Hepatocyte (in vitro differentiated cells): Measurements from ENCODE around the gene UCHL3. TPM values are rescaled to one million over a fixed set of nuclear protein-coding genes. Genes with fewer than 3 reads are reported as not detected.

Experiments used
- DNase-seq: peaks from one replicate; pipeline ENCODE4 v3.0.0-alpha.2; 2016; ENCODE audit warnings: low spot score
- H2AFZ ChIP-seq: fragments of 200-600 bp; sonication (generic); 2 replicates; pipeline ENCODE4 v1.6.0; 2016; ENCODE audit warnings: antibody characterized with exemption, mild to moderate bottlenecking
- H3K27ac ChIP-seq: fragments of 200-600 bp; sonication (generic); 2 replicates; pipeline ENCODE4 v1.5.1; 2016; ENCODE audit warnings: mild to moderate bottlenecking
- H3K27me3 ChIP-seq: fragments of 200-600 bp; sonication (generic); 2 replicates; pipeline ENCODE4 v1.6.1; 2016
- H3K36me3 ChIP-seq: fragments of 200-600 bp; sonication (generic); replicated peaks from 2 replicates; pipeline ENCODE4 v1.5.1; 2016; ENCODE audit warnings: low read depth; ENCODE audit not compliant: insufficient read depth
- H3K4me1 ChIP-seq: fragments of 200-600 bp; sonication (generic); 2 replicates; pipeline ENCODE4 v1.5.1; 2016; ENCODE audit warnings: mild to moderate bottlenecking, moderate library complexity; ENCODE audit not compliant: insufficient read depth
- H3K4me2 ChIP-seq: fragments of 200-600 bp; sonication (generic); 2 replicates; pipeline ENCODE4 v1.6.0; 2016
- H3K4me3 ChIP-seq: fragments of 200-600 bp; sonication (generic); 2 replicates; pipeline ENCODE4 v1.5.1; 2016; ENCODE audit warnings: mild to moderate bottlenecking
- H3K79me2 ChIP-seq: fragments of 200-600 bp; sonication (generic); 2 replicates; pipeline ENCODE4 v1.6.0; 2017; ENCODE audit warnings: mild to moderate bottlenecking
- H3K9me2 ChIP-seq: fragments of 200-600 bp; sonication (generic); replicated peaks from 2 replicates; pipeline ENCODE4 v1.6.0; 2017; ENCODE audit warnings: mild to moderate bottlenecking; ENCODE audit not compliant: insufficient read depth
- H3K9me3 ChIP-seq: fragments of 200-600 bp; sonication (generic); 2 replicates; pipeline ENCODE4 v1.5.1; 2016; ENCODE audit warnings: low read depth, mild to moderate bottlenecking
- H4K20me1 ChIP-seq: fragments of 200-600 bp; sonication (generic); 2 replicates; pipeline ENCODE4 v1.6.0; 2016; ENCODE audit warnings: mild to moderate bottlenecking; ENCODE audit not compliant: insufficient read depth, poor library complexity, severe bottlenecking
- EZH2 ChIP-seq: fragments of 200-600 bp; sonication (generic); IDR thresholded peaks from 2 replicates; pipeline ENCODE4 v1.6.1; 2016; ENCODE audit warnings: antibody characterized with exemption, mild to moderate bottlenecking, borderline replicate concordance
- EZH2phosphoT487 ChIP-seq: fragments of 200-600 bp; sonication (generic); IDR thresholded peaks from one replicate; pipeline ENCODE4 v1.6.1; 2018; ENCODE audit warnings: antibody characterized with exemption, mild to moderate bottlenecking, low read depth, moderate library complexity; ENCODE audit not compliant: unreplicated experiment, severe bottlenecking
- WGBS: methylation state at CpG from one replicate; pipeline ENCODE4 v1.1.6; 2016; ENCODE audit warnings: low lambda C conversion rate; ENCODE audit errors: missing lambda C conversion rate; 5-methylcytosine and 5-hydroxymethylcytosine counted together
- polyA plus RNA-seq: library from polyadenylated mRNA; unstranded; fragments of >200 nt; fragmentation: Nextera tagmentation; extraction: Ambion mirVana; gene quantifications from 2 replicates; pipeline ENCODE4 v1.2.1, GENCODE V29; 2016
- total RNA-seq: library from RNA; depleted of rRNA; stranded (reverse); fragments of >200 nt; gene quantifications from 2 replicates; pipeline ENCODE4 v1.2.3, GENCODE V29; 2014
- TF ChIP-seq, protein P1 (sequence below): fragments of 200-600 bp; sonication (generic); IDR thresholded peaks from 2 replicates; pipeline ENCODE4 v1.5.1; 2016; ENCODE audit warnings: antibody characterized with exemption, mild to moderate bottlenecking; ENCODE audit not compliant: poor library complexity

The UCHL3 gene
- total and polyA plus RNA-seq, 2 experiments from 2014 or later: 42.0 to 77.5 TPM

DNA sequence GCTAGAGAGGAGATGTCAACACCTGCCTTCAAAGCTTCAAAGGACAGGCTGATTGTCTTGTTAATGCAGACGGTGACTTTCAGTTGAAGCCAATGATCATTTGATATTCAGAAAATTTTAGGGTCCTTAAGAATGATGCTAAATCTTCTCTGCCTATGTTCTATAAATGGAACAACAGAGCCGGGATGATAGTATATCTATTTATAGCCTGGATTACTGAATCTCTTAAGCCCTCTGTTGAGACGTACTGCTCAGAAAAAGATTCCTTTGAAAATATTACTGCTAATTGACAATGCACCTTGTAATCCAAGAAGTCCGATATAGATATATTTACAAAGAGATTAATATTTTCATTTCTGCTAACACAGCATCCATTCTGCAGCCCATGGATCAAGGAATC is 50.8 kb downstream of the UCHL3 start:
- Histone ChIP-seq H3K4me3 (no peak overlapping the region), H3K36me3 (no peaks in the 10 kb centered on the region), H3K79me2 (no peaks in the 10 kb centered on the region), H2AFZ (no peak overlapping the region), H3K9me2 (no peaks in the 10 kb centered on the region), H3K4me1 (no peaks in the 10 kb centered on the region), H3K27me3 (no peaks in the 10 kb centered on the region), H3K4me2 (no peak overlapping the region), H4K20me1 (no peaks in the 10 kb centered on the region), H3K27ac (no peak overlapping the region), H3K9me3 (no peaks in the 10 kb centered on the region)
- TF ChIP-seq, protein P1, sequence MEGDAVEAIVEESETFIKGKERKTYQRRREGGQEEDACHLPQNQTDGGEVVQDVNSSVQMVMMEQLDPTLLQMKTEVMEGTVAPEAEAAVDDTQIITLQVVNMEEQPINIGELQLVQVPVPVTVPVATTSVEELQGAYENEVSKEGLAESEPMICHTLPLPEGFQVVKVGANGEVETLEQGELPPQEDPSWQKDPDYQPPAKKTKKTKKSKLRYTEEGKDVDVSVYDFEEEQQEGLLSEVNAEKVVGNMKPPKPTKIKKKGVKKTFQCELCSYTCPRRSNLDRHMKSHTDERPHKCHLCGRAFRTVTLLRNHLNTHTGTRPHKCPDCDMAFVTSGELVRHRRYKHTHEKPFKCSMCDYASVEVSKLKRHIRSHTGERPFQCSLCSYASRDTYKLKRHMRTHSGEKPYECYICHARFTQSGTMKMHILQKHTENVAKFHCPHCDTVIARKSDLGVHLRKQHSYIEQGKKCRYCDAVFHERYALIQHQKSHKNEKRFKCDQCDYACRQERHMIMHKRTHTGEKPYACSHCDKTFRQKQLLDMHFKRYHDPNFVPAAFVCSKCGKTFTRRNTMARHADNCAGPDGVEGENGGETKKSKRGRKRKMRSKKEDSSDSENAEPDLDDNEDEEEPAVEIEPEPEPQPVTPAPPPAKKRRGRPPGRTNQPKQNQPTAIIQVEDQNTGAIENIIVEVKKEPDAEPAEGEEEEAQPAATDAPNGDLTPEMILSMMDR: no peak
- TF ChIP-seq EZH2phosphoT487: no peak
- TF ChIP-seq EZH2: no peak
- no peak for DNase-seq
- WGBS: 70% methylated on average over 4 of the region's 4 CpGs

DNA sequence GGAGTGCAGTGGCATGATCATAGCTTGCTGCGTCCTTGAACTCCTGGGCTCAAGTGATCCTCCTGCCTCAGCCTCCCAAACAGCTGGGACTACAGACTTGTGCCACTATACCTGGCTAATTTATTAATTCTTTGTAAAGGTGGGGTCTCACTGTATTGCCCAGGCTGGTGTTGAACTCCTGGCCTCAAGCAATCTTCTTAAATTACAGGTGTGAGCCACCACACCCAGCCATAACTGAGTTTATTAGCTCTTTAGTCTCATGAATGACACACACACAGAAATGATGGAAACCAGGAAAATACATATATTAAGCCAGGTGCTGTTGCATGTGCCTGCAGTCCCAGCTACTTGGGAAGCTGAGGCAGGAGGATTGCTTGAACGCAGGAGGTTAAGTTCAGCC is 53.4 kb downstream of the UCHL3 start:
- WGBS: 98% methylated on average over 2 of the region's 2 CpGs
- Histone ChIP-seq H3K4me2 (no peak overlapping the region), H3K27ac (no peak overlapping the region), H3K9me2 (no peaks in the 10 kb centered on the region), H3K4me3 (no peak overlapping the region), H3K4me1 (no peaks in the 10 kb centered on the region), H3K79me2 (no peaks in the 10 kb centered on the region), H3K9me3 (no peaks in the 10 kb centered on the region), H3K36me3 (no peaks in the 10 kb centered on the region), H3K27me3 (no peaks in the 10 kb centered on the region), H4K20me1 (no peaks in the 10 kb centered on the region), H2AFZ (no peak overlapping the region)
- no peak for DNase-seq
- TF ChIP-seq, protein P1: no peak
- no peak for TF ChIP-seq EZH2phosphoT487
- no peak for TF ChIP-seq EZH2

DNA sequence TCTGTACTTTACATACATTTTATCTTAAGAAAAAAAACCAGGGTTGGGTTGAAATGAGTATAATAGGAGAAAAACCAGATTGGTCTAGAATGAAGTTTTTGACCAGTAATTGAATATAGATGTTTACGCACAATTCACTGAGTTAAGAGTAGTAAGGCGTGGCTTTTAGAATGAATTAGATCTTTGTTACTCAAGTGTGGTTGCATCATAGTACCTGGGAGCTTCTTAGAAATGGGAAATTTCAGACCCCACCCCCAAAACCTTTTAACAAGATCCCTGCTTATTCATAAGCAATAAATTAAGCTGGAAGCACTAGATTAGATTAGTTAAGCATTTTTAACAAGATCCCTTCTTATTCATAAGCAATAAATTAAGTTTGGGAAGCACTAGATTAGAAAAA is 57.9 kb downstream of the UCHL3 start:
- Histone ChIP-seq H3K36me3 (no peaks in the 10 kb centered on the region), H3K9me2 (no peaks in the 10 kb centered on the region), H3K27me3 (no peaks in the 10 kb centered on the region), H4K20me1 (no peaks in the 10 kb centered on the region), H3K9me3 (no peaks in the 10 kb centered on the region), H3K4me1 (no peaks in the 10 kb centered on the region), H3K27ac (no peak overlapping the region), H2AFZ (no peak overlapping the region), H3K4me2 (no peak overlapping the region), H3K4me3 (no peak overlapping the region), H3K79me2 (no peaks in the 10 kb centered on the region)
- WGBS: 95% methylated on average over 2 of the region's 2 CpGs
- TF ChIP-seq, protein P1: no peak
- no peak for TF ChIP-seq EZH2
- TF ChIP-seq EZH2phosphoT487: no peak
- no peak for DNase-seq

DNA sequence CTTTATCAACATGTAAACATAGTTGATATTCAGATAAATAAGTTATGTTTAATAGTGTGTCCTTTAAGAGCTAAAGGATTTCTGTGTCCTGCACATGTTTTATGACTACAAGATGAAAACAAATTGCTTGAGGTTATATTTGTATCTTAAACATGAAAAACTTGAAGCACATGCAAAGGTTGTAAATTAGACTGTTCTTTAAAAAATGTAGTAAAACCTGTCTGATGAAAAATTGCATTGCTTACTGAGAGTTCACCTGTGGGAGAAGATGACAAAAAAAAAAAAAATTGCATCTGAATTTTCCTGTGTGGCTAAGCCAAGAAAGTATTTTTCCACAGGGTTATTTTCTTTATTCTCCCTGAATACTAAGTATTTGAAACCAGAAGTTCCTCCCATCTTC is 60.9 kb downstream of the UCHL3 start:
- Histone ChIP-seq H3K36me3 (no peaks in the 10 kb centered on the region), H2AFZ (no peak overlapping the region), H3K9me3 (no peaks in the 10 kb centered on the region), H3K27me3 (no peaks in the 10 kb centered on the region), H3K79me2 (no peaks in the 10 kb centered on the region), H3K4me3 (no peak overlapping the region), H3K27ac (no peak overlapping the region), H3K4me1 (no peaks in the 10 kb centered on the region), H4K20me1 (no peaks in the 10 kb centered on the region), H3K4me2 (no peak overlapping the region), H3K9me2 (no peaks in the 10 kb centered on the region)
- TF ChIP-seq, protein P1: no peak
- TF ChIP-seq EZH2phosphoT487 (no peak), EZH2 (no peak)
- DNase-seq: no peak
